Measurements from ENCODE around the gene PROKR1.
A peak's percentile ranks its signal among the peaks of the same experiment; 100 is the strongest.
"Not testable (repeated sequence)": the region's sequence is repeated elsewhere in the genome, so short reads cannot be mapped to it uniquely, and the experiment has no call there.

Gene PROKR1

DNA sequence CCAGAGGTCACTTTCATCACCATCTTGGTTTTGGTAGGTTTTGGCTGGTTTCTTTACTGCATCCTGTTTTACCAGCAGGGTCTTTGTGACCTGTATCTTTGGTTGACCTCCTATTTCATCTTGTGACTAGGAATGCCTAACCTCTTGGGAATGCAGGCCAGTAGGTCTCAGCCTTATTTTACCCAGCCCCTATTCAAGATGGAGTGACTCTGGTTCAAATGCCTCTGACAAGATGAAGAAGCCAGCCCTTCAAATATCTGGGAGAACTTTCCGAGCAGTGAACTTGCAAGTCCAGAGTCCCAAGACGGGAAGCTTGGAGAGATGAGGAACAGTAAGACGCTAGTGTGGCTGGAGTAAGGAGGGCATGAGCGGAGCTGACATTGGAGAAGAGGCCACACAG is 28.6 kb downstream of the PROKR1 start:
- Mint-ChIP-seq H3K27ac (no peak overlapping the region), H3K9me3 (peaks cover 14% of the 10 kb centered on the region), H3K27me3 (peaks cover 11% of the 10 kb centered on the region), H3K4me1 (ENCODE audit: low read depth) (no peaks in the 10 kb centered on the region), H3K36me3 (ENCODE audit: low read depth) (no peaks in the 10 kb centered on the region), H3K4me3 (no peak overlapping the region)
- no peak for DNase-seq

DNA sequence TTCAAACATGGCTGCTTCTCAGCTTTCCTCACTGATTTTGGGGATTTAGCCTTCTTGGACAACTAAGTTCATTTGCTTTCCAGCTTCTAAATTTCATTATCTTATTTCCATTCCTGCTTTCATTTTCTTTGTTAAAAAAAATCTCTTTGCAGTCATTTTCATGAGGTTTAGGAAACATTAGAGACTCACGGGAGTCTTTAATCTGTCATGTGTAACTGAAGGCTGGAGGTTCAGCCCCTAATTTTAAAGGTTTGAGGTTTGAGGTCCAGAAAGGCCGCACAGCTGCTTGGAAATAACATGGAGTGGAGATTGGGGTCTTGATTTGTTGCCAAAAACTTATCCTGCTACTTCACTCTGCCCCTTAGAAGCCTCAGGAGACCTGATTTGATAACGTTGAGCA is 30.3 kb downstream of the PROKR1 start:
- DNase-seq = no peak
- H3K4me3 Mint-ChIP-seq = no peak overlapping the region
- no peak overlapping the region for H3K27ac Mint-ChIP-seq
- no peaks in the 10 kb centered on the region for H3K36me3 Mint-ChIP-seq (ENCODE audit: low read depth)
- peaks cover 10% of the 10 kb centered on the region for H3K27me3 Mint-ChIP-seq
- H3K9me3 Mint-ChIP-seq = peaks cover 11% of the 10 kb centered on the region
- no peaks in the 10 kb centered on the region for H3K4me1 Mint-ChIP-seq (ENCODE audit: low read depth)

DNA sequence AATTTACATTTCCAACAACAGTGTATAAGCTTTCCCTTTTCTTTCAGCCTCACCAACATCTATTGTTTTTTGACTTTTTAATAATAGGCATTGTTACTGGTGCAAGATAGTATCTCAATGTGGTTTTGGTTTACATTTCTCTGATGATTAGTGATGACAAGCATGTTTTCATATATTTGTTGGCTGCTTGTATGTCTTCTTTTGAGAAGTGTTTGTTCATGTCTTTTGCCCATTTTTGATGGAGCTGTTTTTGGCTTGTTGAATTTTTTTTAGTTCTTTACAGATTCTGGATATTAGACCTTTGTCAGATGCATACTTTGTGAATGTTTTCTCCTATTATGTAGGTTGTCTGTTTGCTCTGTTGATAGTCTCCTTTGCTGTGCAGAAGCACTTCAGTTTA is 32.1 kb downstream of the PROKR1 start:
- Mint-ChIP-seq H3K4me1 (ENCODE audit: low read depth) (no peaks in the 10 kb centered on the region), H3K4me3 (no peak overlapping the region), H3K36me3 (ENCODE audit: low read depth) (no peaks in the 10 kb centered on the region), H3K9me3 (peaks cover 11% of the 10 kb centered on the region), H3K27me3 (peaks cover 4% of the 10 kb centered on the region), H3K27ac (no peak overlapping the region)
- no peak for DNase-seq

DNA sequence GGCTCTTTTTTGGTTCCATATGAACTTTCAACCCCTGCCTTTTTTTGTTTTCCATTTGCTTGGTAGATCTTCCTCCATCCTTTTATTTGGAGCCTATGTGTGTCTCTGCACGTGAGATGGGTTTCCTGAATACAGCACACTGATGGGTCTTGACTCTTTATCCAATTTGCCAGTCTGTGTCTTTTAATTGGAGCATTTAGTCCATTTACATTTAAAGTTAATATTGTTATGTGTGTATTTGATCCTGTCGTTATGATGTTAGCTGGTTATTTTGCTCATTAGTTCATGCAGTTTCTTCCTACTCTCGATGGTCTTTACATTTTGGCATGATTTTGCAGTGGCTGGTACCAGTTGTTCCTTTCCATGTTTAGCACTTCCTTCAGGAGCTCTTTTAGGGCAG is 34.5 kb downstream of the PROKR1 start:
- DNase-seq; H3K27ac Mint-ChIP-seq; H3K36me3 Mint-ChIP-seq (ENCODE audit: low read depth); H3K27me3 Mint-ChIP-seq; H3K4me3 Mint-ChIP-seq; H3K4me1 Mint-ChIP-seq (ENCODE audit: low read depth): not testable (repeated sequence)
- peaks cover 11% of the 10 kb centered on the region for H3K9me3 Mint-ChIP-seq

DNA sequence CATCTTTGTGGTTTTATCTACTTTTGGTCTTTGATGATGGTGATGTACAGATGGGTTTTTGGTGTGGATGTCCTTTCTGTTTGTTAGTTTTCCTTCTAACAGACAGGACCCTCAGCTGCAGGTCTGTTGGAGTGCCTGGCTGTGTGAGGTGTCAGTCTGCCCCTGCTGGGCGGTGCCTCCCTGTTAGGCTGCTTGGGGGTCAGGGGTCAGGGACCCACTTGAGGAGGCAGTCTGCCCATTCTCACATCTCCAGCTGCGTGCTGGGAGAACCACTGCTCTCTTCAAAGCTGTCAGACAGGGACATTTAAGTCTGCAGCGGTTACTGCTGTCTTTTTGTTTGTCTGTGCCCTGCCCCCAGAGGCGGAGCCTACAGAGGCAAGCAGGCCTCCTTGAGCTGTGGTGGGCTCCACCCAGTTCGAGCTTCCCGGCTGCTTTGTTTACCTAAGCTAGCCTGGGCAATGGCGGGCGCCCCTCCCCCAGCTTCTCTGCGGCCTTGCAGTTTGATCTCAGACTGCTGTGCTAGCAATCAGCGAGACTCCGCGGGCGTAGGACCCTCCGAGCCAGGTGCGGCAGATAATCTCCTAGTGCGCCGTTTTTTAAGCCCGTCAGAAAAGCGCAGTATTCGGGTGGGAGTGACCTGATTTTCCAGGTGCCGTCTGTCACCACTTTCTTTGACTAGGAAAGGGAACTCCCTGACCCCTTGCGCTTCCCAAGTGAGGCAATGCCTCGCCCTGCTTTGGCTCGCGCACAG is 36.0 kb downstream of the PROKR1 start:
- not testable (repeated sequence) for H3K27ac Mint-ChIP-seq; H3K36me3 Mint-ChIP-seq (ENCODE audit: low read depth); H3K27me3 Mint-ChIP-seq; DNase-seq; H3K4me1 Mint-ChIP-seq (ENCODE audit: low read depth)
- peak overlapping the region; percentile 56 for H3K4me3 Mint-ChIP-seq
- H3K9me3 Mint-ChIP-seq = peaks cover 11% of the 10 kb centered on the region

DNA sequence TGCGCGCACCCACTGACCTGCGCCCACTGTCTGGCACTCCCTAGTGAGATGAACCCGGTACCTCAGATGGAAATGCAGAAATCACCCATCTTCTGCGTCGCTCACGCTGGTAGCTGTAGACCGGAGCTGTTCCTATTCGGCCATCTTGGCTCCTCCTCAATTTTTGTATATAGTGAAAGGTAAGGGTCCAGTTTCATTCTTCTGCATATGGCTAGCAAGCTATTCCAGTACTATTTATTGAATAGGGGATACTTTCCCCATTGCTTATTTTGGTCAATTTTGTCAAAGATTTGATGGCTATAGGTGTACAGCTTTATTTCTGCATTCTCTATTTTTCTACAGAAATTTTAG is 36.5 kb downstream of the PROKR1 start:
- peaks cover 11% of the 10 kb centered on the region for H3K9me3 Mint-ChIP-seq
- not testable (repeated sequence) for H3K36me3 Mint-ChIP-seq (ENCODE audit: low read depth); DNase-seq; H3K27me3 Mint-ChIP-seq; H3K4me1 Mint-ChIP-seq (ENCODE audit: low read depth); H3K27ac Mint-ChIP-seq
- peak overlapping the region; percentile 56 for H3K4me3 Mint-ChIP-seq

DNA sequence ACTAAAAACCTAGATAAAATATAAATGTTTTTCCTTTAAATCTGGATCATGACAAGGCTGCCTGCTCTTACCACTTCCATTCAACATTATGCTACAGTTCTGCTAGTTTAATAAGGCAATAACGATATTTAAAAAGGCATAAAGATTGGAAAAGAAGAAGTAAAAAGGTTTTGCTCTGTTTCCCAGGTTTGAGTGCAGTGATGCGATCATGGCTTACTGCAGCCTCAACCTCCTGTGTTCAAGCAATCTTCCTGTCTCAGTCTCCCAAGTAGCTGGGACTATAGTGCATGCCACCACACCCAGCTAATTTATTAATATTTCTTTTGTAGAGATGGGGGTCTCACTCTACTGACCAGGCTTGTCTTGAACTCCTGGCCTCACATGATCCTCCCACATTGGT is 40.8 kb downstream of the PROKR1 start:
- no peak overlapping the region for H3K27ac Mint-ChIP-seq
- DNase-seq = no peak
- H3K9me3 Mint-ChIP-seq = no peaks in the 10 kb centered on the region
- H3K4me1 Mint-ChIP-seq (ENCODE audit: low read depth) = peaks cover 10% of the 10 kb centered on the region
- no peak overlapping the region for H3K4me3 Mint-ChIP-seq
- H3K36me3 Mint-ChIP-seq (ENCODE audit: low read depth) = no peaks in the 10 kb centered on the region
- H3K27me3 Mint-ChIP-seq = peaks cover 7% of the 10 kb centered on the region

DNA sequence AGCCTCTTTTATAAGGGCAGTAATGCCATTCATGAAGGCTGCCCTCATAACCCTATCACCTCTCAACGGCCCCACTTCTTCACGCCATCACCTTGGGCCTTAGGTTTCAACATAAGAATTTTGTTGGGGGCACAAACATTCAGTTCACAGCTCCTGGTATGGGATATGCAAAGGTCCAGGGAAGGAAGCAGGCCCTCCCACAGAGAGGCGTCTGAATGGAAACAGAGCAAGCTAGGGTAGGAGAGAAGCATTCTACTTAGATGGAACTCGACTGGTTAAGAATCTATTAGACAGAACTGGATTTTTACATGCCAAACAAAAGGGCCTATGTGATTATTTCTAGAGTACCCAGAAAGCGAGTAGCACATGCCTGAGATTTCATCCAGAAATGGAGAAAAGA is 42.8 kb downstream of the PROKR1 start:
- no peaks in the 10 kb centered on the region for H3K36me3 Mint-ChIP-seq (ENCODE audit: low read depth)
- no peak overlapping the region for H3K27ac Mint-ChIP-seq
- no peak overlapping the region for H3K4me3 Mint-ChIP-seq
- peaks cover 27% of the 10 kb centered on the region for H3K4me1 Mint-ChIP-seq (ENCODE audit: low read depth)
- no peaks in the 10 kb centered on the region for H3K27me3 Mint-ChIP-seq
- DNase-seq = no peak
- H3K9me3 Mint-ChIP-seq = no peaks in the 10 kb centered on the region

DNA sequence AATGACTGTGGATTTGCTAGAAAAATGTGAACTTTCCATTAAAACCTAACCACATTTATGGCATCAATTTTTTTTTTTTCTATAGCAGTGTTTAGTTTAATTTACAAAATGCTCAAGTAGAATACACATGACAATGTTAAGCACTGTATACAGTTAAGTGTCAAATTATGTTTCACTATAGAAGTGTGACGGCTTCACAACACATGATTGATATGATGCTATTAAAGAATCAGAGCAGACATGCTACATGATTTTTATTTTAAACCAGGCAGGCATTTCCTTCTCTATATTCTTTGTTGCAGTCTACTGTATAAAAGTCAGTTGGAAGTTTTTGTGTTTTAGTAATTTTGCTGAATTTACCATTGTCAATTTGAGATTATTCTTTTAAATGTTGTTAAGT is 43.6 kb downstream of the PROKR1 start:
- Mint-ChIP-seq H3K4me1 (ENCODE audit: low read depth) (peaks cover 27% of the 10 kb centered on the region), H3K36me3 (ENCODE audit: low read depth) (no peaks in the 10 kb centered on the region), H3K27ac (no peak overlapping the region), H3K27me3 (no peaks in the 10 kb centered on the region), H3K9me3 (no peaks in the 10 kb centered on the region), H3K4me3 (no peak overlapping the region)
- DNase-seq = no peak

DNA sequence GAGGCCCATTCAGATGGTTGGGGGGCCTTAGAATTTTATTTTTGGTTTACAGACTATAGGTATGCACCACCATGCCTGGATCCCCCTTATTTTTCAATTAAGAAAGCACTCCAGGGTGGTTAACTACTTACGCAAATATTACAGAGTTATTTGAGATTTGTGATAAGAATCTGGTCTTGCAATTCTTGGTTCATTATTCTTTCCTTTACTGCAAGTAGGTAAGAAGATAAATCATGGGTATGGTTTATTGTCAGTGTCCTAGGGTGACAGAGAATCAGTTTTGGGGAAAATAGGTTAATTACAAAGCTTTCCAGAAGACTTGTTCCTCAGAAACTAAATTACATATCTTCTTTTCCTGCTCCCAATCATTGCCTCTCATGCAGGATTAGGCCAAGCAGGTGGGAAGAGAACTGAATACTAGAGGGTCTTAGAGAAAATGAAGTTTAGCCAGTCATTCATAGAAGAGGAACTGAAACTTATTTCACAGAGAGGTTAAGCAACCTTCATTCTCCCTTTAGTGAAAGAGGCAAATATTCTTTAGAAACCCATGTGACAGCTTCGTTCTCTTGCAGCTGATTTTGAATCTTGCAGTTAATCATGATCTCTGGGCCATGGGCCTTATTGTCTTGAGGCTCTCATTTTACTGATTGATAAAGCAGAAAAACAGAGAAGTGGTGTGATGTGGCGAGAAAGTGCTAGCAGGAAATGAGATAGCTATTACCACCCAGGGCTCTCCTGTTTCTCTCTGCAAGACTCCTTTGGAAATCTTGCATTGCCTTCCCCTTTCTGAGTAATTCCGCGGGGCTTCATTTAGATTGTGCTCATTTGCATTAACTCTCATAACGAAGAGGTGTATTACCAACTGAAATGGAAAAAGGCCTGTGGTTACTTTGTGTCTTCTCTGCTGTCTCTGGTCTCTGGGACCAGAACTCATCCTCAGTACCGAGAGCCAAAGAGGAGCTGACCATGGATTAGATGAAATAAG is 46.5 kb downstream of the PROKR1 start:
- peaks cover 10% of the 10 kb centered on the region for H3K27me3 Mint-ChIP-seq
- H3K4me1 Mint-ChIP-seq (ENCODE audit: low read depth) = peaks cover 27% of the 10 kb centered on the region
- peak overlapping the region; percentile 52 for H3K4me3 Mint-ChIP-seq
- no peaks in the 10 kb centered on the region for H3K36me3 Mint-ChIP-seq (ENCODE audit: low read depth)
- no peaks in the 10 kb centered on the region for H3K9me3 Mint-ChIP-seq
- peak overlapping the region; percentile 94 for H3K27ac Mint-ChIP-seq
- no peak for DNase-seq

DNA sequence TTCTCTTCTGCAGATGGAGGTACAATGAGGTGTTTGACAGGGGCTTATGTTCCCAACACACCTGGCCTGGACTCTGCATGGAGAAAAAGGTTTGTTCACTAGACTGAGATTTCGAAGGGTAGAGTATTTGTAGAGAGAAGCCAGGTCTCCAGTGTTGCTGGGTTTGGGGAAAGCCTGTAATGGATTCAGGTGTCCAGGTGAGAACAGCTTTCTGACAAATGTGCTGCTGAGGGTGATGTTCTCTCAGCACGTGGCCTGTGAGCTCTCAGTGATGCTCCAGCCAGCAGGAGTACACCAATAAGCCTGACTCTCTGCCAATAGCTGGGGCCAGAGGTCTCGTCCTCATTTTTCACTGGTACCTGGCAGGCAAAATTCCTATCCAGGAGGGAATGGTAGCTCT is 47.5 kb downstream of the PROKR1 start:
- Mint-ChIP-seq H3K27ac (no peak overlapping the region), H3K9me3 (no peaks in the 10 kb centered on the region), H3K36me3 (ENCODE audit: low read depth) (no peaks in the 10 kb centered on the region), H3K4me3 (no peak overlapping the region), H3K27me3 (peaks cover 12% of the 10 kb centered on the region), H3K4me1 (ENCODE audit: low read depth) (peaks cover 27% of the 10 kb centered on the region)
- DNase-seq = no peak

DNA sequence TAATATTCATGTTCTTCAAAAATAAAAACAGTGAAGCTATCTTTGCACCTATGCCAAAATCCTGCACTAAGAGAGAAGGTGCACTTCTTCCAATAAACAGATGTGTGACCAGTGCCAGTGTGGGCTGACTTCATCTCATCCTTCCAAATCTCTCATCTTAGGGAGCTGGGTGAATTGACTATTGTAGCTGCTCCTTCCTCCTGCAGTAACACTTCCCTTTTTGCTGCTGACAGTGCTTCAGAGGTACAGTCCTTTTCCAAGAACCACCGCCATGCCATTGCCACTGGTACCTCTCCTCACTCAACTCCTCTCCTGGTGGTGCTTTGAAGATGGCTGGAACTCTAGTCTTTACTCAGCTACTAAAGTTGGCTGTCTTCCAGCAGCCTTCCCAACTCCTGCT is 49.1 kb downstream of the PROKR1 start:
- H3K27ac Mint-ChIP-seq = no peak overlapping the region
- H3K4me1 Mint-ChIP-seq (ENCODE audit: low read depth) = peaks cover 27% of the 10 kb centered on the region
- no peaks in the 10 kb centered on the region for H3K36me3 Mint-ChIP-seq (ENCODE audit: low read depth)
- H3K9me3 Mint-ChIP-seq = no peaks in the 10 kb centered on the region
- H3K4me3 Mint-ChIP-seq = no peak overlapping the region
- no peak for DNase-seq
- peaks cover 12% of the 10 kb centered on the region for H3K27me3 Mint-ChIP-seq

DNA sequence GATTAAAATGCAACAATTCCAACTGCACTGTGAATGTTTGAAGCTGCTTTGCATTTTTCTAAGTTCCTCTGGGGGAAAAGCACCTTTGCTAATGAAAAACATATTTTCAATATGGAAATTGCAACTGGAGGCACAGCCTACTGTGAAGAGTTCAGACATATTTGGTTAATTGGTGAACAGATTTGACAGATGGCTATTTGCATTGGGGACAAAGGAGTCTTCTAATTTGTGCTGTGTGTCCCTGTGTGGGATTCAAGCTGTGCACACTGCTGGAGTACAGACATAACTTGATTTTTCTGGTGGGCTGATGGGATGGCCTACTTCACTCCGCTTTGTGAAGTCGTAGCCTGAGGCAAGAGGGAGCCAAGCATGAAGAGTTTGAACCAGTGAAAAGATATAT is 50.6 kb downstream of the PROKR1 start:
- Mint-ChIP-seq H3K27ac (no peak overlapping the region), H3K36me3 (ENCODE audit: low read depth) (no peaks in the 10 kb centered on the region), H3K4me3 (no peak overlapping the region), H3K27me3 (peaks cover 12% of the 10 kb centered on the region), H3K9me3 (no peaks in the 10 kb centered on the region), H3K4me1 (ENCODE audit: low read depth) (peaks cover 20% of the 10 kb centered on the region)
- no peak for DNase-seq

DNA sequence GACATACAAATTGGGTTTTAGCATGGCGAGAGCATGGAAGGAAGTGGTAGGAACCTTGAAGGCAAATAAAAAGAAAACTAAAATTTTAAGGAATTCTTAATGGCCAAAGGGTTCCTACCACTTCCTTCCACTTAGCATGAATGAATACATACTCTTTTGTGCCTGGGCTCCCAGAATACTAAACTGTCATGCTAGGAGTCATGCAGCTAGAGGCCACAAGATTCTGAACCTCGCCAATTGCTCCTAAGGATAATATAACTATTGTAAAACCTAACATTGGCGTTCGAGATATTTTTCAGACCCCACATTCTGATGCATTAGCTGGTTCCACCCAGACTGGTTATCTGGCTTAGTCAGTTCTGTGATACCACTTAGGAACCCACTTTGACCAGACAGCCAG is 52.6 kb downstream of the PROKR1 start:
- H3K4me3 Mint-ChIP-seq = no peak overlapping the region
- DNase-seq = no peak
- H3K27me3 Mint-ChIP-seq = peaks cover 12% of the 10 kb centered on the region
- no peaks in the 10 kb centered on the region for H3K9me3 Mint-ChIP-seq
- H3K27ac Mint-ChIP-seq = no peak overlapping the region
- no peaks in the 10 kb centered on the region for H3K4me1 Mint-ChIP-seq (ENCODE audit: low read depth)
- H3K36me3 Mint-ChIP-seq (ENCODE audit: low read depth) = no peaks in the 10 kb centered on the region

DNA sequence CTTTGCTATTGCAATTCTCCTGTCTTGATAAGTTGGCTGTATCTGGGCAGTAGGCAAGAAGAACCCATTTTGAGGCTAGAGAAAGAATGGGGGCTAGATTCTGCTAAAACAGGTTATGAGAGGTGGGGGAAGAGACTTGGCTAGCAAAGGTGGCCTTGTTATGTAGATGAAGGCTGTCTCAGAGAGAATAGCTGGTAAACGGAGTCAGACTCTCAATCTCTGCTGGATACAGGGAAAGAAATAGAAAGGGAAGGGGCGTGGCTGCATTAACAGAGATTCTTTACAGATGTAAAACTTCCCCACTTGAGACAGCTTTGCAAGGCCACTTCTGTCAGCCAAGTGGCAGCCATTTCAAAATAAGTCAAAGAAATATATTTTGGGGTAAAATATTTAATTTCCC is 53.2 kb downstream of the PROKR1 start:
- H3K36me3 Mint-ChIP-seq (ENCODE audit: low read depth) = no peaks in the 10 kb centered on the region
- H3K27me3 Mint-ChIP-seq = peaks cover 12% of the 10 kb centered on the region
- no peak overlapping the region for H3K27ac Mint-ChIP-seq
- no peaks in the 10 kb centered on the region for H3K4me1 Mint-ChIP-seq (ENCODE audit: low read depth)
- no peak for DNase-seq
- H3K9me3 Mint-ChIP-seq = no peaks in the 10 kb centered on the region
- no peak overlapping the region for H3K4me3 Mint-ChIP-seq
